ENCODE results near the gene CDK5.

Gene CDK5

DNA sequence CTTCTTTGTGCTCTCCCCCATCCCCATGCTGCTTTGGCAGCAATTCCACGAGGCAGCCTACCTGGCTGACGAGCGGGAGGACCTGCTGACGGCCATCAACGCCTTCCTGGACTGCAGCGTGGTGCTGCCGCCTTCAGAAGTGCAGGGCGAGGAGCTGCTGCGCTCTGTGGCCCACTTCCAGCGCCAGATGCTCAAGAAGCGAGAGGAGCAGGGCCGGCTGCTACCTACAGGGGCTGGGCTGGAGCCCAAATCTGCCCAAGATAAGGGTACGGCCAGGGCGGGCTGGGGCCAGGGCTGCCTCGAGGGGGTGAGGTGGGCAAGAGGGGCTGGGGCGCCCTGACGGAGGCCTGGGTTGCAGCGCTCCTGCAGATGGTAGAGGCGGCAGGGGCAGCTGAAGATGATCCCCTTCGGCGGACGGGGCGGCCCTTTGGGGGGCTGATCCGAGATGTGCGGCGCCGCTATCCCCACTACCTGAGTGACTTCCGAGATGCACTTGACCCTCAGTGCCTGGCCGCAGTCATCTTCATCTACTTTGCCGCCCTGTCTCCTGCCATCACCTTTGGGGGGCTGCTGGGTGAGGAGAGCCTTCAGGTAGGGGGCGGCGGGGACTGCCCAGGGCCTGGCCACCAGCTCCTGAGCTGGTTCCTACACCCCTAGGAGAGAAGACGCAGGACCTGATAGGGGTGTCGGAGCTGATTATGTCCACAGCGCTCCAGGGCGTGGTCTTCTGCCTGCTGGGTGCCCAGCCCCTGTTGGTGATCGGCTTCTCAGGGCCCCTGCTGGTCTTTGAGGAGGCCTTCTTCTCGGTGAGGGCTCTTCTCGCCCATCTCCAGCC lies 13.6 kb upstream of the CDK5 start:
- DNase-seq = no peak

- DNase-seq = no peak
Observed at GRCh38 chr7:151070574-151070960, 12.9 kb upstream of the CDK5 start.

GRCh38 chr7:151069841-151070573 lies 12.3 kb upstream of the CDK5 start:
- DNase-seq = no peak

DNA sequence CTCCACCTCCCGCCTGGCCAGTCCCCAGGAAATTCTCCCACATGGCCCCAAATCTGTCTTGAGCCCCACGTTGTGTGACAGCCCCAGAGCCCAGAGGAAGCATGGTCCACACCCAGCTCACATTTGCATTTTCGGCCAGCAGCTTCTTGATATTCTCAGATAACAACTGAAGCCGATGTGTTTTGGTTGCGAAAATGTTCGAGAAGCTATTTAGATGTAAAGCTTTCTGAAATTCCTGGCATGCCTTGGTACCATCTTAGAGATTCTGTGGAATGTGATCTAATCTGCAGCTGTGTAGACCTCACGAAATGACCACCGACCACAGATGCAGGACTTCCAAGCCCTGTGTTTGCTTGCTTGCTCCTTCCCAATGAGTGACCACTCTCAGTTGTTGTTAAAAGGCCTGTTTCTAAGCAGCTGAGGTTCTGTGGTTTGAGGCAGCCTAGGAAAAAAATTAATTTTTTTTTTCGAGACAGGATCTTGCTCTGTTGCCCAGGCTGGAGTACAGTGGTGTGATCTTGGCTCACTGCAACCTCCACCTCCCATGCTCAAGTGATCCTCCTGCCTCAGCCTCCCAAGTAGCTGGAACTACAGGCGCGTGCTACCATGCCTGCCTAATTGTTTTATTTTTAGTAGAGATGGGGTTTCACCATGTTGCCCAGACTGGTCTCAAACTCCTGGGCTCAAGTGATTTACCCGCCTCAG lies 10.5 kb upstream of the CDK5 start:
- DNase-seq = no peak

DNA sequence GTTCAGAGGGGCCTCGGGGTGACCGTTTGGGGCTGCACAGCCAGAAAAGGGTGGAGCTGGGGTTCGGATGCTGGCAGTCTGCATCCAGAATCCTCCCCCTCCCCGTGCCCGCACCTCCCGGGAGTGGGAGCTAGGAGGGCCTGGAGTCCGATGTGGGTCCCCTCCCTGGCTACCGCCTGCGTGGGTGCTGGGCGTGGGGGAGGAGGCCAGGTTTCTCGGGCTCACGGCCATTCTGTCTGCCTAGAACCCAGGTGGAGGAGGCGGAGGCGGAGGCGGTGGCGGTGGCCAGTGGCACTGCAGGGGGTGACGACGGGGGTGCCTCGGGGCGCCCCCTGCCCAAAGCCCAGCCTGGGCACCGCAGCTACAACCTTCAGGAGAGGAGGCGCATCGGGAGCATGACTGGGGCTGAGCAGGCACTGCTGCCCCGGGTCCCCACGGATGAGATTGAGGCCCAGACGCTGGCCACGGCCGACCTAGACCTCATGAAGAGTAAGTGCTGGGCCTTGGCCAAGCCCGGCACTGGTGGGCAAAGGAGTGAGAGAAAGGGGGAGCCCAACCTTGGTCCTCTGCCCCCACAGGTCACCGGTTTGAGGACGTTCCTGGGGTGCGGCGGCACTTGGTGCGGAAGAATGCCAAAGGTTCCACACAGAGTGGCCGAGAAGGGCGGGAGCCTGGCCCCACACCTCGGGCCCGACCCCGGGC lies 8.7 kb upstream of the CDK5 start:
- no peak for DNase-seq

- DNase-seq = no peak
Observed at GRCh38 chr7:151065516-151065915, 7.8 kb upstream of the CDK5 start.

GRCh38 chr7:151064993-151065392 lies 7.3 kb upstream of the CDK5 start:
- DNase-seq = no peak

GRCh38 chr7:151064454-151064853 lies 6.8 kb upstream of the CDK5 start:
- no peak for DNase-seq

- DNase-seq = no peak
Observed at GRCh38 chr7:151063212-151063561, 5.5 kb upstream of the CDK5 start.

- DNase-seq = no peak
Observed at GRCh38 chr7:151062399-151063211, 4.9 kb upstream of the CDK5 start.

GRCh38 chr7:151062111-151062398 lies 4.4 kb upstream of the CDK5 start:
- DNase-seq = no peak

DNA sequence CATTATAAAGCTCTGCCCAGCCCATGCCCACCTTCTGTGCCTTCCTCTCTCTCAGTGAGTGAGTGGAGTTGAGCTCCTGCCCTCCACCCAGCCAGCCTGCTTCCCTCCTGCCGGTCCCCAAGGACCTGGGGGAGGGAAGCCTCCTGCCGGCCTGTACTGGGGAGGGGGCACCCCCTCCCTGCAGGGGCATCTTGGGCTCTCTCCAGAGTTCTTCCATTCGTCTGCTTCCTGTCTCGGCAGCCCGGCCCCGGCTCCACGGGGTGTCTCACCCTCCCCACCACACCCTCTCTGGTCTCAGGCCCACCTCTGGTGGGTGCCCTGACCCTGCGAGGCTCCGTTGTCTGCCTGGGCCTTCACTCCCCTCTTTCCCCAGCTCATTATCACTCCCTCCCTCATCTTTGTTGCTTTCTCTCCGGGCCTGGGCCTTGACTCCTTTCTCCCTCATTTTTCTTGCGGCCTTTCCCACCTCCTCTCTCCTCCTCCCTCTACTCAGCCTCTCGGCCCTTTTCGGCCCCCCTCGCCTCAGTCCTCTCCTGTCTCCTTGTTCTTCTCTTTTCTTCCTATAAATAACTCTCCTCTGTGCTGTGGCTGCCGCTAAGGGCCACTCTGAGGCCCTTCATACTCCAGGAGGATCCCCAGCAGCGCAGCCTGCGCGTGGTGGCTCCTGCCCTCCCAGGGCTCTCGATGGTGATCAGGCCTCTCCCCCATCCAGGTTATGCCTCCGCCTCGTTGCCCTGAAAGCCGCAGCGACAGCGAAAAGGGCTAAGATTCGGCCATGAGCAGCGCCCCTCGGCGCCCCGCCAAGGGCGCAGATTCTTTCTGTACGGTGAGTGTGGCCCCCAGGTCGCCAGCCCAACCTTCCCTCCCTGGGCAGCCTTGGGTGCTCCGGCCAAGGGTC lies 3.8 kb upstream of the CDK5 start:
- no peak for DNase-seq

DNA sequence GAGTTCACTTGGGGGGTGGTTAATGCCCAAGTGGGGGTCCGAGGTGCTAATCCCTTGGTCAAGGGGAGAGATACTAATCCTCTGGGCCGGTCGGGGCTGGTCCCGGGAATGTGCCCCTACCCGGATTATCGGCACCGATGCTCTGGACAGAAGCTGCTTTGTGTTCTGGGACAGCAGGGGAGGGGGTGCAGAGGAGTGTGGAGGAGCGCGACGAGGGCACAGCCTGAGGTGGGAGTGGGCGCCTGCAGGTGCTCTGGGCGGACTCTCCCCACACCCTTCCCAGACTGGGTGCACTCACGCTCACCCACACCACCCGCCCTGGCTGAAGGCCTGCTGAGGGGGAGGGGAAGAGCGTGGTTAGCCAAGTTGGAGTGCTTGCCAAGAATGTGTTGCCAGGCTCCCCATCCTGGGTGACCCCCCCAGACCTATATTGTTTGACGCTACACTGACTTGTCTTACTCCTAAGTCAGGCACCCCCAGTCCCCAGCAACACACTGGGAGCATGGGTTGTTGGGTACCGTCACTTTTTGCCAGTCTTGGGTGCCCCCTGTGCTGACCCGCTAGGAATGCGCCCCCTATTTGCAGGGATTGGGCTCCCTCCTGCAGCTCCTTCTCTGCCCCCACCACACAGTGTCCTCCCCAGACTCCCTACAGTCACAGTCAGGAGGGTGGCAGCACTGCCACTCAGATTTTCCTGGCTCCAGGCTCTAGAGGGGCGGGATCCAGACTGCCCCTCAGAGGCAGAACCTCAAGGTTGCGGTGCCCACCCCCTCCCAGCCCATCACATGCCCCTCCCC lies 2.9 kb upstream of the CDK5 start:
- no peak for DNase-seq

- no peak for DNase-seq
Observed at GRCh38 chr7:151060113-151060415, 2.4 kb upstream of the CDK5 start.

DNA sequence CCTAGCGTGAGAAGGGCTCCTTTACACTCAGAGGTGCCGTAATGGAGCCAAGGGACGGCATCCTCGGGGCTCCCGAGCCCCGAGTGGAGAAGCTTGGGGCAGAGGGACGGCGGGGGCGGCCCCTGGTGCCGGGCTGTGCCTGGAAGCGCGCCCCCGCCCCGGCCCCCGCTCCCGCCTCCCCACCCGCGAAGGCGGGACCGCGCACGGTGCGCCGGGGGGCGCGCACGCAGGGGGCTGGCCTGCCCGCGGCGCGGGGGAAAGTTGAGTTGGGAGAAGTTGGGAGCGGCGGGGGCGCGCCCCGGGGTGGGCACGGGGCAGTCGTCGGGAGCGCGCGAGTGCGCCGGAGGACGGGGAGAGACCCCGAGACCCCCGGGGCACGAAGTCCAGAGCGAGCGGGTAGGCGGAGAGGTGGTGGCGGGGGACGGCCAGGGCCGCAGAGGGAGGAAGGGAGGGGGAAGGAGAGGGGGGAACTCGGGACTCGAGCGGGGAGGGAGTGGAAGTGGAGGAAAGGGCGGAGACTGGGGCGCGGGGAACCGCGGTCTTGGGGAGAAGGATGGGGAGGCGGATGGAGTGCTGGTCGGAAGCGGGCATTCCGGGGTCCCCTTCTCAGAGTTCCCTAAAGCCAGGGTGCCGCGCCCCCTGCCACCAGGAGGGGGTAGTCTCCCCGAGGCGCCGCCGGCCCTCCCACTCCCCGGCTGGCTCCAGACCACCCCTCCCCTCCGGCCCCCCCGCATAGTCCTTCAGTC lies 1.8 kb upstream of the CDK5 start, which contains the start of gene SLC4A2:
SLC4A2 (plus strand) TSS at position 223 of the 746 bp plus-strand sequence. CDS start 2,399 bp downstream, outside the sequence.
- peak; percentile 55 for DNase-seq

GRCh38 chr7:151058781-151059366 lies 1.2 kb upstream of the CDK5 start:
- DNase-seq = no peak

DNA sequence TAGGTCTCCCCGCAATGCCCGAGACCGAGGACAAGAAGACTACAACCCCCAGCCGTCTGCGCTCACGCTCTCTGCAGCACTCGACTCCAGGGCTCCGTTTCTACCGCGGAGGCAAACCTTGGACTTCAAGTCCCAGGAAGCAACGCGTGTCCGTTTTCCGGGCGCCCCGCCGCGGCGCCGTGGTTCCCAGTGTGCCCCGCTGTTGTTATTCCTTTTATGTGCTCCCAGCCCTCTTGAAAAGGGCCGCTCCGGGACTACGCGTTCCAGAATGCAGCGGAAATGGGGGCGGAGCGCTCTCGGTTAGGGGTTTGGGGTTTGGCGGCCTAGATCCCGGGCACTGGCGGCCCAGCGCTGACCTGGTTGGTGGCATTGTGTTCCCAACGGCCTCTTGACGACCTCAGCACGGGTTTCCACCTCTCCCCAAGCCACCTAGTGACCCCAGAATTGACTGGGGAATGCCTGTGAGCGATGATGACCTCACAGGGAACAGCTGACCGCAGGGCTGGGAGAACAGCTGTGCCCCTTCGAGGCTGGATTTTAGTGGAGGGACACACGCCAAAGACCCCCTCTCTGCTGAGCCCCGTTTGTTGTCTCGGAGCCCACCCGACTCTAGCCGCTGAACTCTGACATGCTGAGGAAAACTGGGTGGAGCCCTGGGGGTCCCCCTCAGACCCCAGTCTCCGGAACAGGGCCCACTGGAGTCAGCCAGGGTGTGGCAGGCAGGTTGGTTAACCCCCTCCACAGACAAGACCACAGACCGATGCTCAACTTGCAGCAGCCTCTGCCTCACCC lies 488 bp upstream of the CDK5 start:
- peak; percentile 95 for DNase-seq

GRCh38 chr7:151056666-151057505 lies 811 bp downstream of the CDK5 start:
- DNase-seq = no peak

All from effector CD8-positive, alpha-beta T cell (primary cell).